Fibroblast of peridontal ligament (primary cell): ENCODE results near the gene VEGFA.

Experiments used
- DNase-seq: peaks from one replicate; pipeline ENCODE4 v3.0.0-alpha.2; 2010; ENCODE audit errors: extremely low read depth

Gene VEGFA

DNA sequence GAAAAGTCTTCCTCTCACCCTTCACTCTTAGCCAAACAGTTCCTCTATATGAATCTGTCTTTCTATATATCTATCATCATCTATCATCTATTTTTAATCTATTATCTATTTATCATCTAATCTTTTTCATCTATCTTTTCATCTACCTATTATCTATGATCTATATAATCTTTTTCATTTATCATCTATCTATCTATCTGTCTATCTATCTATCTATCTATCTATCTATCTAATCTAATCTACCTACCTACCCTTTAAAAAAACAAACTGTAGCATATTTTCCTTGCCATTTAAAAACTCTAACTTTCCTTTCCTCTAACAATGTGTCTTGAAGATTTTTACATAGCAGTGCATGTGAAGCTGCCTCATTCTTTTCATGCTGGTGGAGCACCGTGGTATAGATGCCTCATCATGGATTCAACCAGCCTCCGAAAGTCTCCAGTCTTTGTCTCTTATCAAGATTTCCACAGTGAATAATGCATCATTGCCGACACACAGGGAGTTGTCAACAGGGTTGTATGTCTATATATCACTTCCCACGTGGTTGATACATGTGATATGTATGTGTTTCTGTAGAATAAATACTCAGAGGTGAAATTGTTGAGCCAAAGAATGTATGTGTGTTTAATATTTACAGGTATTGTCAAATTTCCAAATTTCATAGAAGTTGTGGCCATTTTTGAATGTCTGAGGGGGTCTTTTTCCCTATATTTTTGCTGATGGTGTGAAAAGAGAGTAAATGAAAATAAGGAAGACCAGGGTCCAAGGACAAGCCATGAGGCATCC is 51.3 kb downstream of the VEGFA start:
- no peak for DNase-seq

DNA sequence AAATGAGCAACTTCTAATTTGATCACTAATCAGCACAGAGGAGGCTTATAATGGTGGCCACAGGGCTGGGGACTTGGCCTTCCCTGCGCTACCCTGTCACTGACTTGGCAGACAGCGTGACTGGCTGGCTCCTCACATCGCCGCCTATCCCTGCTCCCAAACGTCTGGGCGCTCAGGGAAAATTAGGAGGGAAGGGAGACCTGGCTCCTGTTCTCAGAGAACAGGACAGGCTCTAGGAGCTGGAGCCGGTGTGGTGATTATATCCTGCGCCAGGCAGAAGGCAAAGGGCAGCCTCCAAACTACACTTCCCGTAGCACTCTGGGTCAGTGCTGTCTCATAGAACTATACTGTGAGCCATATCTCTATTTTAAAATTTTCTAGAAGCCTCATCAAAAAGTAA is 53.4 kb downstream of the VEGFA start:
- DNase-seq: no peak

DNA sequence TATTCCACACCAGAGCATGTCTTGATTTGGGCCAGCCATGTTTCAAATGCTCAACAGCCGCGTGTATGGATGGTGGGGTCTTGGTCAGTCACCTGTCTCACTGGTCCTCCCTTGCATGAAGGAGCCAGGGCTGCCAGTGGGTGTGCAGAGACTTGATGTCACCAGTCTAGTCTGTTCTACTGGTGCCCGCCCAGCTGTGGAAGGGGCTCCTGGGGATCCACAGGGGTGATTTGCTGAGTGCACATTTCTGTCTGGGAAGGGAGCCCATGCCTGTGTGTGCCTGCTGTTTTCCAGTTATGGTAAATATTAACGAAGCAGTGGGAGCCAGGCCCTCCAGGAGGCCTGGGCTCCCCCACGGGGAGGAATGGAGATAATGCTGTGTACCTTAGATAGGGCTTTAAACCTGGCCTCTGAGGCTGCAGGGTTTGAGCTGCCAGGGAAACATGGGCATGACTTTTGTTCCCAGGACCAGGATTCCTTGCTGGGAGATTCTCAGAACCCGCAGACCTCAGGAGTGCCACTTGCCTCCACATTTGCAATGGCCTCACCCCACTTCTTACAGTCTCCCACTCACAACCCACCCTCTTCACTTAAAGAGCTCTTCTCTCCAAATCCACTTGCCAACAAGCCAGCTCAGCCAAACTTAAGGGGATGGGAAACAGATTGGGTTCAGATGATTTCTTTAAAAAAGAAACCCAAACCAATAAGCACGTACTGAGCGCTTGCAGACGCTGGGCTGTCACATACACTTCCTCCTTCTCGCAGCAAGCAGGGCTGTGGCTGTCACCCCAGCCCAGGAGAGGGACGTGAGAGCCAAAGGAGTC is 54.1 kb downstream of the VEGFA start:
- DNase-seq: no peak

DNA sequence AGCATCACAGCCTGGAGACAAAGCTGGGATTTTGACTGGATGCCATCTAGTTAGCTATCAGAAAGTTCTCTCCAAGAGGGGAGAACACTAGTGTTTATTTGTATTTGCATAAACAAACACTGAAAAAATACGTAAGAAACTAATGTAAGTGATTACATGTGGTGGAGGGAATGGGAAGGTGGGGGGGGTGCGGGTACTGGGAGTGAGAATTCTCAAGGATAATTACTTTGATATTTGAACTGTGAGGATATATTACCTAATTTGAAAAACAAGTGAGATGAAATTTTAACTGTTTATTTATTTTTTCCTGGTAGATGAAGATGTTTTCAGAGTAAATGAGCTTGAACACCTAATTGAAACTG is 54.7 kb downstream of the VEGFA start:
- DNase-seq: peak; percentile 26

DNA sequence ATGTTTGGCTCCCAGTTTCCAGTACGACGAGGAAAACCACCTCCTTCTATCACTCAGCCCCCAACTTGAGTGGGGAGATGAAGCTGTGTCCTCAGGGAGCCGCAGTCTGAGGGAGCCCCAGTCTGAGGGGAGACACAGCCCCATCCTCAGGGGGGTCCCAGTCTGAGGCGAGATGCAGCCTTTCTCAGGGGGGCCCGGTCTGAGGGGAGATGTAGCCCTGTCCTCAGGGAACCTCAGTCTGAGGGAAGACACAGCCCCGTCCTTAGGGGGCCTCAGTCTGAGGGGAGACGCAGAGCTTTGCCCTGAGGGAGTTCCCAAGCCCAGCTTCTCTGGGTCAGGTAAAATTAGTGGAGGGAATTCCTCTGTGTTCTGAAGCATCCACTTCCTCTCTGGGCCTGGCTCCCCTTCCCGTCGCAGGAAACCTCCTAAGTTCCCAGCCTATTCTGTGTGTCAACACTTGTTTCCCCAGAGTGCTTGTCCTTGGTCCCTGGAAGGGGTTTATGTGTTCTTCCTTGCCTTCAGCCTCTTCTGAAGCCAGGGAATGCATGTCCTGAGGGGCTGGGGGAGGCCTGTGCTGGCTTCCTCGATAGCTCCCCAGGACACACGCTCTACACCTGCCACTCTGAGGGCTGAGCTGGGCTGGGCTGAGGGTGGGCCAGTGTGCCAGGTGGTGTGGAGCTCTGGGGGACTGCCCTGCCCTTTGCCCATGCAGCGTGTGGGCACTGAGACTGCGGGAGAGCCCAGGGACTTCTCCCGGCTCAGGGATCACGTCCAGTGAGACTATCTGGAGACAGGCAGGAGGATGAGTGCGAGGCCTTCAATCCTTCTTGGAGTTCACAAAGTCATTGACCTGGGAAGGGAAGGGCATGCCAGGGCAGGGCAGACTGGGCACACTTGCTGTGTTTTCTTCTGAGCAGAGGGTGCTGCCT is 55.4 kb downstream of the VEGFA start:
- no peak for DNase-seq

DNA sequence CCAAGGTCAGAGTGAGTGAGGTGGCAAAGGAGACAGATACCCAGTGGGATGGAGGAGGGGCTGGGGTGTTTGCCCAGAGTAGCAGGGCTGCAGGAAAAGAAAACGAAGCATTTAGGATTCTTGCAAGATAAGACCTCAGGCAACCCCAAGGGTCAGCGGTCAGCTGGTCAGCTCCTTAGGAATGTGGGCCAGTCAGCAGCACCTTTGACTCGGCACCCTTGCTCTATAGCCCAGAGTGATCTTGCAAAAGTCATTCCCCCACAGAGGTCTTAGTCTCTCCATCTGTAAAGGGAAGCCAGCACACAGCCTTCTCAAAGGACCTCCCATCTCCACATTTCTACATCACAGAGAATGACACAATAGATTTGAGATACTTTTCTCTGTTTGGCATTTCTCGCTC is 56.7 kb downstream of the VEGFA start:
- no peak for DNase-seq

DNA sequence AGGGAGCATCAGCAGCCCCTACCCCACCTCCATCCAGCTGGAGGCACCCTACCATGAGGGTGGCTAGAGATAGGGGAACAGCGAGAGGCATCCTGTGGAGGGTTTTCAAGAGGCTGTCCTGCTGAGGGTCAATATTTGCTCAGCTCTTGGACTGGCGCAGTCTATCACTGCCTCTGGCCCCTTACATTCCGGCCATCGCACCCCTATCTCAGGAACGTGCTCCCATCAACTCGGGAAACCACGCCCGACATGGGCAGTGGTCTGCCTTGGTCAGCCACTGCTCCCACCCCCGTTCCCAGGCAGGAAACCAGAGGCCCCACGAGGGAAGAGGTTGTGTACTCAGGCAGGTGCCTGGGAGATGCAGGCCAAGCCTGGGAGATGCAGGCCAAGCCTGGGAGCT is 57.9 kb downstream of the VEGFA start:
- no peak for DNase-seq

DNA sequence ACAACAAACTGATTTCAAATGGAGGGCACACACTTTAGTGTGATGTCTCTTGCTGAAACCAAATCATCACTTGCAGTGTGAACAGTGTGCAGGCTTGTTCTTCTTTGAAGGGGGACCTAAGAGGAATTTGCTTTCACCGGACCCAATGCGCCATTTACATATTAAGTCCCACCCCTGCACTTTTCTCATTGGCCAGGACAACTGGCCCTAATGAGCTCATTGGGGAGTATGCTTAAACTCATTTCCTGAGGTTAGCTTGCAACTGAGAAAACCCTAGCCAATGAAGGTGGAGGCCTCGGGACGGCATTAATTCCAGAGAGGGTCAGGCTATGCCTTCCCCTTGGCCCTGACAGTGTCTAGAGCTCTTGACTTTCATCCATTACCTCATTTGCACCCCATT is 58.7 kb downstream of the VEGFA start:
- no peak for DNase-seq

DNA sequence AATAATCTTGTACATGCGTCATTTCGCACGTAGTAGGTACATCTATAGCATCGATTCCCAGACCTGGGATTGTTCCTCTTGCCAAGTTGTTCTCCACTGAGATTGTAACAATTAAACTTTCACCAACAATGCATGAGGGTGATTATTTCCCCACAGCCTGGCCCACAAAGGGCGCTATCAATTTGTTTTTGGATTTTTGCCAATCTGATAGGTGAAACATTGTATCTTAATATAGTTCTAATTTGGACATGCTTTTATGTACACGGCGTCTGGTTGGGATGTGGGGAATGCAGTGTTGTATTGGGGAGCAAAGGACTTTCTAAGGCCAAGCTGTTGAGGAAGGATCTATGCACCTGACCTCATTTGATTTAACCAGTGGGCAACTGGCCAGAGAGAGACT is 59.5 kb downstream of the VEGFA start:
- DNase-seq: no peak

DNA sequence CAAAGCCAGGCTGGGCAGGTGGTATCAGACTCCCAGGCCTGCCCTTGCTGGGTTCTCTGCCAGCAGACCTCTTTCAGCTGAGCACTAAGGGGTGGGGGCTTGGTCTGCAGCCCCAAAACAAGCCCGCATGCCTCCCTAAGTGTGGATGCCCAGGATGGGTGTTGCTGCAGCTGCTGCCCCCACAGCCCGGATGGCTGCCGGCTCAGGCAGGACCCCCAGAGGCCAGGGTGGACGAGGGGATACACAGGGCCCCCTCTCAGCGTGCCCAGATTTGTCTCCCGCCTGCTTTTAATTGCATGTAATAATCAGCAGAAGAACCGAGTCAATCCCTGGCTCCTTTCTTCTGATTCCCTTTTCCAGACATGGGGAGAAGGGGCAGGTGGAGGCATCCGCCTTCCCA is 60.8 kb downstream of the VEGFA start:
- DNase-seq: no peak

DNA sequence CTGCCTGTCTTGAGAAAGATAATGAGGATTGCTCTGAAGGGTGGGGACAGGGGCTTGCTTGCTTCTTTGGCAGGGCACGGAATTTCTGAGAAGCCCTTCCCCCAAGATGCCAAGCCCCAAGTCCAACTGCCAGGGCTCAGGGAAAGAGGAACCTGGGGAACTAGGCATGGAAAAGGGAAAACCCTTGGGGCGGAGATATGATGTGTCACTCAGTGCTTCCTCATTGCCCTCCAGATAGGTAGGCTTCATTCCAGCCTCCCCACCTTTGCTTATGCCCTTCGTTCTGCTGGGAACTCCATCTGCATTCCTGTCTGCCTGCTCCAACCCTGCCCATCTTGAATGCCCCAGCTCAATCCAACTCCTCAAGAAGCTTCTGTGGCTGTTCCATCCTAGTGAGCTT is 61.2 kb downstream of the VEGFA start:
- no peak for DNase-seq

DNA sequence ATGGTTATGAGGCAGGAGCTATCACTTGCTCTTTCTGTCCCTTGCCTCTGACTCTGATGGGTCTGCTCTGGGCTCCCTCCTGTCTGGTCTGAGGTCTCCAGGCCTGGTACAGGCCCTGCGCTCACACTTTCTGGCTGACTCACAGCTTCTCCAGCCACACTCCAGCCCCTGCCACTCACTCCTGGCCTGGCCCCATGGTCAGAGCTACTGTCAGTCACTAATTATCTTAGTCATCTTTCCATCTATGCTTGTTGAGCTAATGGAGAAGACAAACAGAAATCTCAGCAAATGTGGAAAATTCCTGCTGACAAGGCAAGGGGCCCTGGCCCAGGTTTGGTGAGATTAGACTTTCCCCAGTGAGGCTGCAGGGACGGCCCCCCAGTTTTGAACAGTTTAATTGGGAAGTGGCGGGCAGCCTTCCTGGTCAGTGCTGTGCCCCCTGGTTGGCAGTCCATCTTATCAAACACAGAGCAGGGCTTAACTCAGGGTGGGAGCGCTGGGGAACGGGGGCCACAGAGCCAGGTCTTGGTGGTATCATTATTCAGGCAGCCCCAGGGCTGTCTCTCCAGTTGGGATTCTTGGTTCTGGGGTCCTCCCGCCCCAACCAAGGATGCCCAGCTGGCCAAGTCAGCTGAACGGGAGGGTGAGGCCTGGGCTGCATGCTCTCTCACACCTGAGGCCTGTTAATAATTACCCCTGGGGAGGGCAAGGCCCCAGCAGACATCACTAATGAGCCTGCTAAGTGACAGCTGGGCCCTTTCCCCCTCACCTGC is 63.4 kb downstream of the VEGFA start:
- DNase-seq: no peak

DNA sequence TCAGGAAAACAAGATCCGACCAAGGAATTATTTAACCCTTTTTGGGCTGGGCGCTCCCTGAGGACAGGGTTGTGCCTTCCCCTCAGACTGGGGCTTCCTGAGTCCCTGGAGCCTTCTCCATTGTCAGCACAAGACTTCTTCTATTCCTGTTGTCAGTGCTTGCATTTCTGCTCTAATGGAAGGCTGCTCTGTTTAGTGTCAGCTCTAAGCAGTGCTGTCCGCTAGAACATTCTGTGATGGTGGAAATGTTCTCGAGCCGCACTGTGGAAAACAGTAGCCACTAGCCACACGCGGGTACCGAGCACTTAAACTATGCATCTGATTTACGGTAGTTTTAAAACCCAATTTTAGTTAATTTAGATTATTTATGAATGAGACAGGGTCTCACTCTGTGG is 64.0 kb downstream of the VEGFA start:
- DNase-seq: no peak

DNA sequence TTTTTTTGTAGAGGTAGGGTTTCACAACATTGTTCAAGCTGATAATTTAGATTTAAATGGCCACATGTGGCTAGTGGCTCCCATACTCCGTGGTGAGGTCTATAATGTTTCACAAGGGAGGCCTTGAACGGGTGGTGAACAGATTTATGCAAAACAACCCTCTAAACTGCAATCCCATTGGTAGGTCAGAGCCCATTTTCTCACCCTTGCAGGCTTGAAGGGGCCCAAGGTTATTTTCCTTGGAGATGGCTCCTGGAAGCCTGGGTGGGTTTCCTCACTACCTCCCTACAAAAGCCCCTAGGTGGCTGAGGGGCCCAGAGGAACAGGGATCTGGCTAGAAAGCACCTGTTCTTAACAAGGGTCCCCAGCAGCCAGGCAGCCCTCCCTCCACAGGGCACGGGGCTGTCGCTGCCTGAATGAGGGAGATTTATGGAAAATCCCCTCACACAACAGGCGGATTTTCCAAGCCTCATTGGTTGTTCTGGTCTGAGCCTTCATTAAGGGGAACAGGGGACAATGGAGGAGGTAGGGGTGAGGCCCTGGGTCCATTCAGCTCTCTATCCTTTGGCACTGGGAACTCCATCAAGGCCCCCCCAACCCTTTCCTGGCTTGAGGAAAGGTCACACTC is 64.6 kb downstream of the VEGFA start:
- no peak for DNase-seq

DNA sequence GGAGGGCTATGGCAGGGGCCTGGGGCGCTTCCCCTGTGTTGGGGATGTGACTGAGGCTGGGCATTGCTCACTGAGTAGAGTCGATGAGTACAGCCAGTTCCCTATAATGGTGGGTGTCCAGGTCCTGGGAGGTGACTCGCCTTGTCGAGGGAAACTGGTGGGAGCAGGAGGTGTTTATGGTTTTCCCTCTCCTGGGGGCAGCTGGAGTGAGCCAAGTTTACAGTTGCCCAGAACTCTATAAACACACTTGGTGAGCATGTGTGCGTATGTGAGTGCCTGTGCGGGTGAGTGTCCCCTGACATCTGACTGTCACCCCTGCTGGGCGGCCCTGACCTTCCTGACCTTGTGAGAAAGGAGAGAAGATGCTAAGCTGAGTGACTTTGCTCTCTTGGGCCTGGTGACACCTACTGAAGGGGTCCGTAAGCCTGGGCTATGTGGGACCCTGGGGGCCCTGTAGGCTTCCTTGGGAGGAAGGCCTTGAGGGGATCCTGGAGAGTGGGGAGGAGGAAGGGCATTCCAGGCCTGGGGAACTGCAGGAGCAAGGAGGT is 65.9 kb downstream of the VEGFA start:
- no peak for DNase-seq
